Activated naive CD4-positive, alpha-beta T cell treated with anti-CD3 and anti-CD28 coated beads, Interleukin-2, amount 50 U/mL, for 24 hours (primary cell): ENCODE data around the gene SLC39A8.
"Not testable (repeated sequence)": the region's sequence is repeated elsewhere in the genome, so short reads cannot be mapped to it uniquely, and the experiment has no call there.

ENCODE experiments used
- H3K27ac Mint-ChIP-seq: one replicate; pipeline ENCODE4 v1.8.0; 2021; ENCODE audit warnings: mild to moderate bottlenecking, mixed read lengths
- H3K27me3 Mint-ChIP-seq: one replicate; pipeline ENCODE4 v1.8.0; 2021; ENCODE audit warnings: mixed read lengths
- H3K36me3 Mint-ChIP-seq: one replicate; pipeline ENCODE4 v1.8.0; 2021; ENCODE audit warnings: mixed read lengths
- H3K4me1 Mint-ChIP-seq: one replicate; pipeline ENCODE4 v1.8.0; 2021; ENCODE audit warnings: mixed read lengths
- H3K4me3 Mint-ChIP-seq: one replicate; pipeline ENCODE4 v1.8.0; 2021; ENCODE audit warnings: mild to moderate bottlenecking, mixed read lengths
- H3K9me3 Mint-ChIP-seq: one replicate; pipeline ENCODE4 v1.8.0; 2021; ENCODE audit warnings: mixed read lengths

The SLC39A8 gene

GRCh38 chr4:102243296-102243695 lies 102.0 kb downstream of the SLC39A8 start:
- H3K27me3 Mint-ChIP-seq, H3K27ac Mint-ChIP-seq, H3K9me3 Mint-ChIP-seq, H3K4me1 Mint-ChIP-seq, H3K4me3 Mint-ChIP-seq, H3K36me3 Mint-ChIP-seq: not testable (repeated sequence)

GRCh38 chr4:102234243-102234838 lies 110.9 kb downstream of the SLC39A8 start:
- Mint-ChIP-seq H3K4me1 (no peaks in the 10 kb centered on the region), H3K36me3 (no peaks in the 10 kb centered on the region), H3K4me3 (no peak overlapping the region), H3K9me3 (no peaks in the 10 kb centered on the region), H3K27ac (no peak overlapping the region), H3K27me3 (no peaks in the 10 kb centered on the region)

- H3K4me3 Mint-ChIP-seq, result no peak overlapping the region
- H3K27me3 Mint-ChIP-seq, result no peaks in the 10 kb centered on the region
- no peaks in the 10 kb centered on the region for H3K9me3 Mint-ChIP-seq
- H3K4me1 Mint-ChIP-seq, result no peaks in the 10 kb centered on the region
- H3K36me3 Mint-ChIP-seq, result no peaks in the 10 kb centered on the region
- no peak overlapping the region for H3K27ac Mint-ChIP-seq
Measured at GRCh38 chr4:102230194-102230593, 115.1 kb downstream of the SLC39A8 start.

GRCh38 chr4:102227388-102227787 lies 117.9 kb downstream of the SLC39A8 start:
- no peak overlapping the region for H3K27ac Mint-ChIP-seq
- no peaks in the 10 kb centered on the region for H3K4me1 Mint-ChIP-seq
- H3K27me3 Mint-ChIP-seq, result peaks cover 2% of the 10 kb centered on the region
- no peaks in the 10 kb centered on the region for H3K9me3 Mint-ChIP-seq
- H3K4me3 Mint-ChIP-seq, result no peak overlapping the region
- no peaks in the 10 kb centered on the region for H3K36me3 Mint-ChIP-seq

GRCh38 chr4:102223461-102223860 lies 121.8 kb downstream of the SLC39A8 start:
- Mint-ChIP-seq H3K4me3 (no peak overlapping the region), H3K27me3 (peaks cover 7% of the 10 kb centered on the region), H3K36me3 (no peaks in the 10 kb centered on the region), H3K4me1 (no peaks in the 10 kb centered on the region), H3K9me3 (peaks cover 7% of the 10 kb centered on the region), H3K27ac (no peak overlapping the region)

GRCh38 chr4:102222838-102223409 lies 122.4 kb downstream of the SLC39A8 start:
- Mint-ChIP-seq H3K9me3 (peaks cover 7% of the 10 kb centered on the region), H3K27ac (no peak overlapping the region), H3K4me3 (no peak overlapping the region), H3K27me3 (peaks cover 7% of the 10 kb centered on the region), H3K4me1 (no peaks in the 10 kb centered on the region), H3K36me3 (no peaks in the 10 kb centered on the region)

GRCh38 chr4:102219129-102219528 lies 126.2 kb downstream of the SLC39A8 start:
- no peak overlapping the region for H3K4me3 Mint-ChIP-seq
- H3K27ac Mint-ChIP-seq, result no peak overlapping the region
- peaks cover 20% of the 10 kb centered on the region for H3K27me3 Mint-ChIP-seq

GRCh38 chr4:102218656-102219055 lies 126.6 kb downstream of the SLC39A8 start:
- Mint-ChIP-seq H3K4me1 (no peaks in the 10 kb centered on the region), H3K36me3 (no peaks in the 10 kb centered on the region), H3K4me3 (no peak overlapping the region), H3K9me3 (peaks cover 7% of the 10 kb centered on the region), H3K27me3 (peaks cover 20% of the 10 kb centered on the region), H3K27ac (no peak overlapping the region)

More at GRCh38 chr4:102219129-102219528, 126.2 kb downstream of the SLC39A8 start:
- peaks cover 7% of the 10 kb centered on the region for H3K9me3 Mint-ChIP-seq
- H3K36me3 Mint-ChIP-seq, result no peaks in the 10 kb centered on the region
- no peaks in the 10 kb centered on the region for H3K4me1 Mint-ChIP-seq

GRCh38 chr4:102217775-102218355 lies 127.4 kb downstream of the SLC39A8 start:
- Mint-ChIP-seq H3K27me3 (peaks cover 20% of the 10 kb centered on the region), H3K9me3 (peaks cover 7% of the 10 kb centered on the region), H3K27ac (no peak overlapping the region), H3K4me3 (no peak overlapping the region), H3K36me3 (no peaks in the 10 kb centered on the region), H3K4me1 (no peaks in the 10 kb centered on the region)

- Mint-ChIP-seq H3K4me1 (no peaks in the 10 kb centered on the region), H3K27me3 (peaks cover 18% of the 10 kb centered on the region), H3K36me3 (no peaks in the 10 kb centered on the region), H3K27ac (no peak overlapping the region), H3K9me3 (peaks cover 7% of the 10 kb centered on the region), H3K4me3 (no peak overlapping the region)
Measured at GRCh38 chr4:102217345-102217744, 127.9 kb downstream of the SLC39A8 start.

- Mint-ChIP-seq H3K4me1 (no peaks in the 10 kb centered on the region), H3K27me3 (peaks cover 18% of the 10 kb centered on the region), H3K9me3 (peaks cover 7% of the 10 kb centered on the region), H3K4me3 (no peak overlapping the region), H3K27ac (no peak overlapping the region), H3K36me3 (no peaks in the 10 kb centered on the region)
Measured at GRCh38 chr4:102216666-102217065, 128.6 kb downstream of the SLC39A8 start.

GRCh38 chr4:102213031-102213430 lies 132.3 kb downstream of the SLC39A8 start:
- Mint-ChIP-seq H3K9me3 (no peaks in the 10 kb centered on the region), H3K4me3 (no peak overlapping the region), H3K27me3 (peaks cover 12% of the 10 kb centered on the region), H3K36me3 (no peaks in the 10 kb centered on the region), H3K27ac (no peak overlapping the region), H3K4me1 (no peaks in the 10 kb centered on the region)
